ACHN (cell line): Measurements from ENCODE around the gene CACTIN.

Source experiments
- DNase-seq: peaks from one replicate; pipeline ENCODE4 v3.0.0-alpha.2; 2015
- in situ Hi-C: cut with HindIII; loops from 2 replicates; pipeline ENCODE4 v1.10.0; 2017; ENCODE audit warnings: low sequenced_read_pairs, low pct_ligation_motif_present, low pct_unique_long_range_greater_than_20kb

The CACTIN gene

GRCh38 chr19:3664879-3665642, 38.5 kb upstream of the CACTIN start:
- DNase-seq = no peak
- in situ Hi-C loops = no loop called here

GRCh38 chr19:3663838-3664237, 37.2 kb upstream of the CACTIN start:
- in situ Hi-C loops = no loop called here
- no peak for DNase-seq

- in situ Hi-C loops = no loop called here
- no peak for DNase-seq
Observed at GRCh38 chr19:3661284-3662238, 35.0 kb upstream of the CACTIN start.

- DNase-seq = no peak
- in situ Hi-C loops = no loop called here
Observed at GRCh38 chr19:3660493-3661219, 34.1 kb upstream of the CACTIN start.

- DNase-seq = no peak
- in situ Hi-C loops = no loop called here
Observed at GRCh38 chr19:3659746-3660112, 33.1 kb upstream of the CACTIN start.

GRCh38 chr19:3658870-3659745, 32.5 kb upstream of the CACTIN start:
- in situ Hi-C loops = no loop called here
- DNase-seq = no peak

- DNase-seq = no peak
- in situ Hi-C loops = no loop called here
Observed at GRCh38 chr19:3658004-3658869, 31.6 kb upstream of the CACTIN start.

- in situ Hi-C loops = no loop called here
- DNase-seq = no peak
Observed at GRCh38 chr19:3657395-3657769, 30.8 kb upstream of the CACTIN start.

GRCh38 chr19:3656747-3657394, 30.3 kb upstream of the CACTIN start:
- in situ Hi-C loops = no loop called here
- DNase-seq = peak; percentile 2

GRCh38 chr19:3656073-3656746, 29.6 kb upstream of the CACTIN start:
- DNase-seq = peak; percentile 36
- in situ Hi-C loops = no loop called here

- in situ Hi-C loops = no loop called here
- DNase-seq = peak; percentile 90
Observed at GRCh38 chr19:3655402-3656072, 28.9 kb upstream of the CACTIN start.

- in situ Hi-C loops = no loop called here
- DNase-seq = peak; percentile 21
Observed at GRCh38 chr19:3653865-3654513, 27.4 kb upstream of the CACTIN start.

GRCh38 chr19:3653081-3653795, 26.6 kb upstream of the CACTIN start:
- in situ Hi-C loops = no loop called here
- DNase-seq = no peak

GRCh38 chr19:3652422-3652821, 25.8 kb upstream of the CACTIN start:
- DNase-seq = no peak
- in situ Hi-C loops = no loop called here

GRCh38 chr19:3651684-3652083, 25.1 kb upstream of the CACTIN start:
- no peak for DNase-seq
- in situ Hi-C loops = no loop called here
